Measurements from ENCODE around the gene NAIF1. TPM values are rescaled to one million over a fixed set of nuclear protein-coding genes. Genes with fewer than 3 reads are reported as not detected.

The NAIF1 gene
- total RNA-seq, 1 donor from 2014 or later: 7.0 TPM

GRCh38 chr9:128070874-128071273 lies 3.8 kb upstream of the NAIF1 start:
- no peak for DNase-seq (ENCODE audit: low read depth)
- no peak for TF ChIP-seq CTCF (conservative IDR thresholded peaks at IDR 0.05; ENCODE audit: low read depth, low read length)
- no peak overlapping the region for H3K4me3 ChIP-seq (ENCODE audit: low read depth, low read length)

- H3K4me3 ChIP-seq (ENCODE audit: low read depth, low read length): peak overlapping the region; percentile 96
- no peak for DNase-seq (ENCODE audit: low read depth)
- no peak for TF ChIP-seq CTCF (conservative IDR thresholded peaks at IDR 0.05; ENCODE audit: low read depth, low read length)
Measured at GRCh38 chr9:128068386-128069205, 1.5 kb upstream of the NAIF1 start.

GRCh38 chr9:128067645-128068385 lies 695 bp upstream of the NAIF1 start, which contains the start of gene SLC25A25:
Gene SLC25A25 (plus strand): TSS chr9:128068232. CDS start chr9:128068320, 88 bp downstream.
- no peak for TF ChIP-seq CTCF (conservative IDR thresholded peaks at IDR 0.05; ENCODE audit: low read depth, low read length)
- DNase-seq (ENCODE audit: low read depth): peak; percentile 89
- peak within 1 kb of the TSS; percentile 96 for H3K4me3 ChIP-seq (ENCODE audit: low read depth, low read length)

- no peak for DNase-seq (ENCODE audit: low read depth)
- peak overlapping the region; percentile 96 for H3K4me3 ChIP-seq (ENCODE audit: low read depth, low read length)
- TF ChIP-seq CTCF (conservative IDR thresholded peaks at IDR 0.05; ENCODE audit: low read depth, low read length): no peak
Measured at GRCh38 chr9:128065907-128066712, 1.0 kb downstream of the NAIF1 start.

GRCh38 chr9:128062846-128063831 lies 4.0 kb downstream of the NAIF1 start:
- TF ChIP-seq CTCF (conservative IDR thresholded peaks at IDR 0.05; ENCODE audit: low read depth, low read length): no peak
- no peak for DNase-seq (ENCODE audit: low read depth)

GRCh38 chr9:128062279-128062678 lies 4.8 kb downstream of the NAIF1 start:
- H3K4me3 ChIP-seq (ENCODE audit: low read depth, low read length): no peak overlapping the region
- TF ChIP-seq CTCF (conservative IDR thresholded peaks at IDR 0.05; ENCODE audit: low read depth, low read length): no peak
- no peak for DNase-seq (ENCODE audit: low read depth)

More at GRCh38 chr9:128062846-128063831, 4.0 kb downstream of the NAIF1 start:
- H3K4me3 ChIP-seq (ENCODE audit: low read depth, low read length): no peak overlapping the region

All from epithelial cell of proximal tubule (primary cell).